Measurements from ENCODE around the gene DNM3. TPM values are rescaled to one million over a fixed set of nuclear protein-coding genes. Genes with fewer than 3 reads are reported as not detected.
A peak's percentile ranks its signal among the peaks of the same experiment; 100 is the strongest.

Gene DNM3
- total RNA-seq, 8 experiments from 2014 or later, result 6.1 to 29.1 (median 13.5) TPM

DNA sequence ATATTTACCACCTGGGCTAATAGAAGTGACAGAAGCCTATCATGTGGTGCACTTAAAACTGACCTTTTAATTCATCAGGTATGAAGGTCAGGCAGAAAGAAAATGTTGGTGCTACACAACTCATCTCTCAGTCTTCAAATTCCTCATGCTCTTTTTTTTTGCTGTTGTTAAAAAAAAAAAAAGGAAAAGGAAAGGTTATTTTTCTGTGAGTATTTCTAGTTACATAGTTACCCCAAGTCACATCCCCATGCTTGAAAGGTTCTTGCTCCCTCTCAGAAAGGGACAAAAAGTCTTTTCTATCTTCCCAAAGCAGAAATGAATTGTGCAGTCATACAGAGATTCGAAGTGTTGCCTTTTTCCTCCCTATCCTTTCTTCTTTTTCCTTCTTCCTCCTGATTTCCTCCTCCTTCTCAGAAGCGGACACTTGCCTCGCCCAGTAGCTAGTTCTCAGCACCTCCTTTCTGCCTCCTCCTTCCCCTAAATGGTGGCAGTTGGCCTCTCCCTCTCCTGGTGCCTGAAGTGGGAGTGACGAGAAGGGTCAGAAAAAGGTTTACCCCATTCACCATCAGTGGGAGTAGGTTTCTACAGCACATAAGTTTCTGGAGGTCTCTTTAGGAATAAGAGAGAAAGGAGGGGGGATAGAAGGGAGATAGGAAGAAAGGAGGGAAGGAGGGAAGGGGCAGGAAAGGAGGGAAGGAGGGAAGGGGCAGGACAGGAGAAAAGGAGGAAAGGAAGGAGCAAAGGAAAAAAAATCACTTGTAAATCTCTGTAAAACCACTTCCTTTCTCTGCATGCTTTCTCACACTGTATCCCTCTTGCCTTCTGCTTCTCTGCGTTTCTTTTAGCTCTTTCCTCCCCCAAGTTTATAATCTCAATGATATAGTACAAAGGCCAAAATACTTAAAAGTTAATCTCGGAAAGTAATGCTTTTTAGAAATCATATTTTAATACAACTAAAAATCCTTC lies 558.7 kb downstream of the DNM3 start:
- H3K4me3 ChIP-seq, result no peak overlapping the region
- peaks cover 0 to 7% of the 10 kb centered on the region in 2 donors for H3K4me1 ChIP-seq (replicated peaks in 1 of 2)
- WGBS, 10 experiments, result 37 to 94% (median 74%) methylated on average over 1 to 6 of the region's 6 CpGs
- H3K27ac ChIP-seq, result no peak overlapping the region
- in situ Hi-C loops (cut with MboI; ENCODE audit: low pct_unique_long_range_greater_than_20kb in 2 of 9, low sequenced_read_pairs in 9 of 9, unreplicated experiment in 9 of 9), result loop anchor here in 4 of 9 experiments (25.0 kb wide), 3 partner anchors 263 to 388 kb away; no protein-coding TSS in a partner anchor
- ATAC-seq (replicated peaks in 6 of 8), result no peak

DNA sequence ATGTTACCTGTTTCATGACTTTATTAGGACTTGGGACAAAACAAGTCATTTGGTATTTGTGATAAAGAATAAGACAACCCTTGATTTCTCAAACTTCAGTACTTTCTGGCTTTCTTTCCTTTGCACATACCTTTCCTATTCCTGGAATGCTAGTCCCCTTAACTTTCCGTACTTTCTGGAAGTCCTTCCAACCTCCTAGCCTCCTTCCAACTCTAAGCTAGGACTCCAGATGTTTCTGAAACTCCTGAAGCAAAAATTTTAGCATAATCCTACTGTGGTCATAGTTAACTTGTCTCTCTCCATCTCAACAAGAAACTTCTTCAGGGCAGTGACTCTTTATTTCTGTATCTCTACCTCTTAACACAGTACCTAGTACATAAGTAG lies 559.4 kb downstream of the DNM3 start:
- peaks cover 0 to 7% of the 10 kb centered on the region in 2 donors for H3K4me1 ChIP-seq (replicated peaks in 1 of 2)
- no peak overlapping the region for H3K27ac ChIP-seq
- 0 to 93% (median 82%) methylated on average over 1 of the region's 1 CpG for WGBS, 10 experiments
- in situ Hi-C loops (cut with MboI; ENCODE audit: low pct_unique_long_range_greater_than_20kb in 2 of 9, low sequenced_read_pairs in 9 of 9, unreplicated experiment in 9 of 9), result loop anchor here in 4 of 9 experiments (25.0 kb wide), 2 partner anchors 363 to 388 kb away; no protein-coding TSS in a partner anchor
- H3K4me3 ChIP-seq, result no peak overlapping the region
- ATAC-seq (replicated peaks in 6 of 8), result no peak

DNA sequence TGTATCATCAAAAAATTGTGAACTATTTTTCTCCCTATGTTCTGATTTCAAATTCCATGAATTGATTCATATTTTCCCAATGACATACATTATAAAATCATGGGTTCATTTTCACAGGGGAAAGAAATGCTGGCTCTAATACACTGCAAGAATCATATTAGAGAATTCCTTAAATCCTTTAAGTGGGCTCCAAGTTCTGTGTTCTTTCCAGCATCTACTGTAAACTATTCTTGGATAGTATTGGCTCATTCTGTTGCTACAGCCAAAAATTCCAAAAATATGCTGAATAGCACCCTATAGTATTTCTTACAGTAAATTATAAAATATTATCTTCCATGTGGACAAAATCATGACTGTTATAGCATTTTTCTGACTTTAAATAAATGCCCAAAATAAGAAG lies 560.2 kb downstream of the DNM3 start:
- H3K4me3 ChIP-seq, result no peak overlapping the region
- no peak for ATAC-seq (replicated peaks in 6 of 8)
- in situ Hi-C loops (cut with MboI; ENCODE audit: low pct_unique_long_range_greater_than_20kb in 2 of 9, low sequenced_read_pairs in 9 of 9, unreplicated experiment in 9 of 9), result loop anchor here in 4 of 9 experiments (25.0 kb wide), 2 partner anchors 364 to 389 kb away; no protein-coding TSS in a partner anchor
- peaks cover 0 to 7% of the 10 kb centered on the region in 2 donors for H3K4me1 ChIP-seq (replicated peaks in 1 of 2)
- no peak overlapping the region for H3K27ac ChIP-seq

DNA sequence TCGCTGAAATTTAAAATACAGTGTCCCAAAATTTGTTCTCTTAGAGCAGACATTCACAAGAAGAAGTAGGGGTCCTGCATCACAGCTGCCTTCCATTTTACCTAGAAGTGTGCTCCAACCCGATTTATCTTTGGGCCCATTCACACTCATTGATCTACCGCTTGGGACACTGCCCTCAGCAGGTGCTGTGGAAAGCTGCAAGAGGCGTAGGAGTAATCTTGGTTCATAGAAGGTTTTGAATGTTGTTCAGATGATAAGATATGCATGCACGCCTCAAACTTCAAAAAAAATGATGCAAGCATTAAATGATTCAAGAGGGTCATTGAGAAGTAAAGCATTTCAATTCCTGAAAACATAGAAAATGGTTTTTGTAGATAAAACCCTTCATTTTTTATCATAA lies 560.6 kb downstream of the DNM3 start:
- Histone ChIP-seq H3K27ac (no peak overlapping the region), H3K4me3 (no peak overlapping the region), H3K4me1 (replicated peaks in 1 of 2) (peaks cover 0 to 7% of the 10 kb centered on the region in 2 donors)
- ATAC-seq (replicated peaks in 6 of 8), result peak in 1 of 8 experiments; percentile 37
- in situ Hi-C loops (cut with MboI; ENCODE audit: low pct_unique_long_range_greater_than_20kb in 2 of 9, low sequenced_read_pairs in 9 of 9, unreplicated experiment in 9 of 9), result loop anchor here in 4 of 9 experiments (25.0 kb wide), 2 partner anchors 365 to 390 kb away; no protein-coding TSS in a partner anchor
- WGBS, 10 experiments, result 0 to 100% (median 77%) methylated on average over 1 to 5 of the region's 5 CpGs

DNA sequence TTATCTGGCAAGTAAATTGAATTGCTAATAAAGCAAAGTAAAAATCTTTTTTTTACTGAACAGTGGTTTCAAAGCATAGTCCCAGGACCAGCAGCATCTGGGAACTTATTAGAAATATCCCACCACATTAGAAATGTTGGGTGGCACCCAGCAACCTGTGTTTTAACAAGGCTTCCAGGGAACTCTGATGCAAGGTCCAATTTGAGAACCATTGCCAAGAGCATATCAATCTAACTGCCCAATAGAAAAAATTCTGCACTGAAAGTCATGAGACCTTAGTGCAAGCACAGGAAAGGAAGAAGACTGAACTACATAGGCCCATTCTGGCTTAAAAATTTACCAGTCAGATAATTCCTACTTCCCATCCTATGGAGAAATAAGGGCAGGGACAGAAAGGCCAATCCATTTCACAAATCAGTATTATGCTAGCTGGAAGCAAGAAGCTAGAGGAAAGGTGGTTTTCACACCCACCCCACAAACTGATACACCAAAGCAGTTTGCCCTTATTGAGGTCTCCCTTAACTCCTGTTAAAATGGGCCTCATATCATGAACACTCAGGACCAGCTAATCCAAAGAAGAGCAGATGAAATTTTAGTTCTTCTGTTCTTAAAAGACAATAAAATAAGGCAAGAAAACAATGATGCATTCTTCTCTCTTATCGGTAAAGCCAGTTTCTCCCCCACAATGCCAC lies 561.7 kb downstream of the DNM3 start:
- H3K4me3 ChIP-seq, result no peak overlapping the region
- WGBS, 10 experiments, result 0 to 93% (median 89%) methylated on average over 1 of the region's 1 CpG; no CpG with 5 or more reads in 4 of the 10 experiments
- in situ Hi-C loops (cut with MboI; ENCODE audit: low pct_unique_long_range_greater_than_20kb in 2 of 9, low sequenced_read_pairs in 9 of 9, unreplicated experiment in 9 of 9), result loop anchor here in 4 of 9 experiments (25.0 kb wide), 2 partner anchors 366 to 391 kb away; no protein-coding TSS in a partner anchor
- ATAC-seq (replicated peaks in 6 of 8), result no peak
- H3K4me1 ChIP-seq (replicated peaks in 1 of 2), result peaks cover 0 to 7% of the 10 kb centered on the region in 2 donors
- H3K27ac ChIP-seq, result no peak overlapping the region

DNA sequence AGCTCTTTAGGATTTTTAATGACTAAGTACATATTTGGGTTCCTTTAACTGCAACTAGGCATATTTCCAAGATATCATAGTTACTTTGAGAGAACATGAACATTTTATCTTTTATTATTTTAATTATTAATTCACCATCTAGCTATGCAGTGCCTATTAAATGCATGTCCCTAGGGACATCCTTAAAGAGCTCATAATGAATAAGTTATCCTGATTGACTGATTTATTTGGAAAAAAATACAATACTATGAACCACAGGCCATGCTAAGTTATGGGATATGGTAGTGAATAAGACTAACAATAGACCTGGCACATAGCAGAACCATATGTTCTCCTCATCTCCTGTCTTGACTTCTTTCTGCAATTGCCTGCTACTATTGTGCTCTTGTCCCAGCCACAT lies 562.8 kb downstream of the DNM3 start:
- in situ Hi-C loops (cut with MboI; ENCODE audit: low pct_unique_long_range_greater_than_20kb in 2 of 9, low sequenced_read_pairs in 9 of 9, unreplicated experiment in 9 of 9), result loop anchor here in 4 of 9 experiments (25.0 kb wide), 2 partner anchors 367 to 392 kb away; no protein-coding TSS in a partner anchor
- ATAC-seq (replicated peaks in 6 of 8), result no peak
- no peak overlapping the region for H3K4me3 ChIP-seq
- peaks cover 0 to 3% of the 10 kb centered on the region in 2 donors for H3K4me1 ChIP-seq (replicated peaks in 1 of 2)
- no peak overlapping the region for H3K27ac ChIP-seq

DNA sequence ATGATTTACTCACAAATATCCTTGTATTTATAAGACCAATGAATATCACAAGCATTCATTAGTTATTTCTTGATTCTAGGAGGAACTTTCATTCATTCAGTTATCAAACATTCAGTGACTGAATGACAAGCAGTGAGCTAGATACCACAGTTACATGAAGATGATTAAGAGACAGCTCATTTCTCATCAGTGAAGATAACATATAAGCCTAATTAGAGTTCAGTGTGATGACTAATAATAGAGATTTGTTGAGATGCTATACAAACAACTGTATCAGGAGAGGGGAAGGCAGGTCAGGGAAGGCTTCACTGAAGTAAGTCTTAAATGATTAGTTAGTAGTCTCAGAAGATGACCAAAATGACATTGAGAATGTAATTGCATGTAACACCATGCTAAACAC lies 564.6 kb downstream of the DNM3 start:
- Histone ChIP-seq H3K4me1 (replicated peaks in 1 of 2) (no peaks in the 10 kb centered on the region), H3K27ac (no peak overlapping the region), H3K4me3 (no peak overlapping the region)
- in situ Hi-C loops (cut with MboI; ENCODE audit: low pct_unique_long_range_greater_than_20kb in 2 of 9, low sequenced_read_pairs in 9 of 9, unreplicated experiment in 9 of 9), result loop anchor here in 4 of 9 experiments (25.0 kb wide), 2 partner anchors 369 to 394 kb away; no protein-coding TSS in a partner anchor
- ATAC-seq (replicated peaks in 6 of 8), result no peak

DNA sequence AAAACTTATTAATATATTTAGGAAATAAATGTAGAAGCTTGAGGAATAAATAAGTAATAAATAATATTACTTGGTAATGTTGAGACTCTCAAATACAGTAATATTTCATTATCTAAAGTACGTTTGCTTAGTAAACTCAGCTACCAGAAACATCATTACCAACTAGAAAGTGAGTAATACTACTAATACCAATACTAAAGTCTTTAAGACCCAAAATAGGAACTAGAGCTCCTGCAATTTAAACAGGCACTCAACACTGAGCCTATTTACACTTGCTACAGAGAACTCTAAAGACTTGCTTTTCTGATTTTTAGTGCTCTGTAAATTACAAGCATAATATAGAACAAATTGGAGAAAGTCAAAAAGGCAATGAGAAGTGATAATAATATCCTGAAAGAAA lies 565.7 kb downstream of the DNM3 start:
- in situ Hi-C loops (cut with MboI; ENCODE audit: low pct_unique_long_range_greater_than_20kb in 2 of 9, low sequenced_read_pairs in 9 of 9, unreplicated experiment in 9 of 9), result loop anchor here in 4 of 9 experiments (25.0 kb wide), 2 partner anchors 370 to 395 kb away; no protein-coding TSS in a partner anchor
- no peak for ATAC-seq (replicated peaks in 6 of 8)
- Histone ChIP-seq H3K27ac (no peak overlapping the region), H3K4me3 (no peak overlapping the region), H3K4me1 (replicated peaks in 1 of 2) (no peaks in the 10 kb centered on the region)
- WGBS, 10 experiments, result 46 to 100% (median 89%) methylated on average over 1 of the region's 1 CpG

DNA sequence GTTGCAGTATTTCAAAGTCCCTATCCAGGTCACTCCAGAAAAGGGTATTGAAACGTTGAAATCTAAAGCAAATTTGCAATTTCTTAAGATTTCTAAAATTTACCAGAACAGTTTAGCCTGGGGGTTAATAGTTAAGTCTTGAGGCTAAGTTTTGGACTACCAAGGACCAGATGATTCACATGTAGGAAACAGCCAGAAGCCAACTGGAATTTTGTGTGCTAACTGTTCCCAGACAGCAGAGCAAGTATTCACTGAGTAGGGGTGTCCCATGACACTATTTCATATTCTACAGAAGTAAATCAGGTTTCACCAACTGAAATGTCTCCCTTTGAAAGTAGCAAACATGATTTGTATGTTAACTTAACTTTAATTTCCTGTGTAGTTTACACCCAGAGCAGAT lies 567.7 kb downstream of the DNM3 start:
- Histone ChIP-seq H3K27ac (no peak overlapping the region), H3K4me1 (replicated peaks in 1 of 2) (no peaks in the 10 kb centered on the region), H3K4me3 (no peak overlapping the region)
- peak in 1 of 8 experiments; percentile 20 for ATAC-seq (replicated peaks in 6 of 8)
- WGBS, 10 experiments, result 10 to 85% (median 68%) methylated on average over 1 of the region's 1 CpG; no CpG with 5 or more reads in 4 of the 10 experiments
- in situ Hi-C loops (cut with MboI; ENCODE audit: low pct_unique_long_range_greater_than_20kb in 2 of 9, low sequenced_read_pairs in 9 of 9, unreplicated experiment in 9 of 9), result loop anchor here in 4 of 9 experiments (25.0 kb wide), 2 partner anchors 372 to 397 kb away; no protein-coding TSS in a partner anchor

DNA sequence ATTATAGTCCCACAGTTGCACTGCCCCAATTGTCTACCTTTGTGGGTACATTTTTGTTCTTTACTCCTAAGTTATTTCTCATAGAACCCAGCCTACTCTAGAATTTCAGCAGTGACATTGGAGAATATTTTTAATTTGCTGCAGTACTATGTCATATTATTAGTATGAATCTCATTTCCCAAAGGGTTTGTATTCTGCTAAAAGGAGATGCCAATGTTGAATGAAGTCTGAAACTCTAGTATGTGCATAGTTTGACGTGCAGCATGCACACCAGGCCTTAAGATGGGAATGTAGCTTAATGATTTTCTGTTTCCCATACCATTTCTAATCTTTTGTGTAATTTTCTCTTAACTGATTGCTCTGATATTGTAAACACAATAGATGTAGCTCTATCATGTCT lies 568.7 kb downstream of the DNM3 start:
- Histone ChIP-seq H3K4me1 (replicated peaks in 1 of 2) (no peaks in the 10 kb centered on the region), H3K4me3 (no peak overlapping the region), H3K27ac (no peak overlapping the region)
- 40 to 100% (median 94%) methylated on average over 1 of the region's 1 CpG; no CpG with 5 or more reads in 1 of the 10 experiments for WGBS, 10 experiments
- no peak for ATAC-seq (replicated peaks in 6 of 8)
- in situ Hi-C loops (cut with MboI; ENCODE audit: low pct_unique_long_range_greater_than_20kb in 2 of 9, low sequenced_read_pairs in 9 of 9, unreplicated experiment in 9 of 9), result loop anchor here in 4 of 9 experiments (25.0 kb wide), 2 partner anchors 373 to 398 kb away; no protein-coding TSS in a partner anchor

DNA sequence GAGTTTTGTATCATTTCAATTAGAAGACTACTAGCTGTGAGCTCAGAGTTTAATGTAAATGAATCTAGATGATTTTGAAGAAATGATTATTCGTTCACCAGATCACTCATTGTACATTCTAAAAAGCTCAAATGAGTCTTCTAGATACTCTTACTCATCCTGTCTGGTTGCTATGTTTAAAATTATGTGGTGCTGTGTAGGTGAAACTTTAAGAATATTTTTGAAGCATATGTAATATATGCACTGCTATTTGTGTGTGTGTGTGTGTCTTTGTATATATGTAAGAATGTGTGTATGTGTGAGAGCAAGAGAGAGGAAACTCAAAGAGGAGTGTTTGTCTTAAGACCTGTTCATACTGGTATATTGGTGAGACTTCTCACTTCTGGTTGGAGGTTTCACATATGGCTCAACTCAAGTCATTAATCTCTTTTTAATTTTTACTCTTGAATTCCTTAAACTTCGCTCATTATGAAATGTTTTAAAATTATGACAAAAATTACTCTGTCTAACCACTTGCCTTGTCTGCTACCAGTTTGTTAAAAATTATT lies 570.6 kb downstream of the DNM3 start:
- in situ Hi-C loops (cut with MboI; ENCODE audit: low pct_unique_long_range_greater_than_20kb in 2 of 9, low sequenced_read_pairs in 9 of 9, unreplicated experiment in 9 of 9), result loop anchor here in 4 of 9 experiments (25.0 kb wide), 2 partner anchors 375 to 400 kb away; no protein-coding TSS in a partner anchor
- no peak overlapping the region for H3K4me3 ChIP-seq
- no peaks in the 10 kb centered on the region for H3K4me1 ChIP-seq (replicated peaks in 1 of 2)
- H3K27ac ChIP-seq, result no peak overlapping the region
- WGBS, 10 experiments, result 56 to 100% (median 90%) methylated on average over 1 to 2 of the region's 2 CpGs
- no peak for ATAC-seq (replicated peaks in 6 of 8)

DNA sequence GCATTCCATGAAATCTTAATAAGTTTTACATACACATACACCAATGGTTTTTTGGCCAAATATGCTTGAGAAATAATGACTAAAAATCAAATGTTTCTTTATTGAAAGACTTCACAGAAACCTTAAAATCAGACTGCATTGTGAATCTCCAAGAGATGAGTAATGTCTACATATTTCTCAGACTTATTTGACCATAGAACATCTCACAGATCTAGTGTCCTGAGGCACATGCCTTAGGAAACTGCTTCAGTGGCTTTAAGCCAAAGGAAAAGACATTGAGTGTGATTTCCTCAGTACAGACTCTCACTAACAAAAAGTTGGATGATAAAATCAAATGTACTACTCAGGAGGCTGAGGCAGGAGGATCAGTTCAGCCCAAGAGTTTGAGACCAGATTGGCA lies 573.0 kb downstream of the DNM3 start:
- no peak overlapping the region for H3K4me3 ChIP-seq
- no peak for ATAC-seq (replicated peaks in 6 of 8)
- no peak overlapping the region for H3K27ac ChIP-seq
- H3K4me1 ChIP-seq (replicated peaks in 1 of 2), result no peaks in the 10 kb centered on the region
- in situ Hi-C loops (cut with MboI; ENCODE audit: low pct_unique_long_range_greater_than_20kb in 2 of 9, low sequenced_read_pairs in 9 of 9, unreplicated experiment in 9 of 9), result loop anchor here in 4 of 9 experiments (25.0 kb wide), 2 partner anchors 377 to 402 kb away; no protein-coding TSS in a partner anchor

Measured in motor neuron (in vitro differentiated cells).